ENCODE measurements around the gene LSM11.
A peak's percentile ranks its signal among the peaks of the same experiment; 100 is the strongest.
"Not testable (repeated sequence)": the region's sequence is repeated elsewhere in the genome, so short reads cannot be mapped to it uniquely, and the experiment has no call there.

LSM11 gene

GRCh38 chr5:157743163-157744050, at the start of gene LSM11:
Gene LSM11 (plus strand): TSS chr5:157743712. CDS start chr5:157743751, 39 bp downstream.
- DNase-seq, result peak; percentile 95

DNA sequence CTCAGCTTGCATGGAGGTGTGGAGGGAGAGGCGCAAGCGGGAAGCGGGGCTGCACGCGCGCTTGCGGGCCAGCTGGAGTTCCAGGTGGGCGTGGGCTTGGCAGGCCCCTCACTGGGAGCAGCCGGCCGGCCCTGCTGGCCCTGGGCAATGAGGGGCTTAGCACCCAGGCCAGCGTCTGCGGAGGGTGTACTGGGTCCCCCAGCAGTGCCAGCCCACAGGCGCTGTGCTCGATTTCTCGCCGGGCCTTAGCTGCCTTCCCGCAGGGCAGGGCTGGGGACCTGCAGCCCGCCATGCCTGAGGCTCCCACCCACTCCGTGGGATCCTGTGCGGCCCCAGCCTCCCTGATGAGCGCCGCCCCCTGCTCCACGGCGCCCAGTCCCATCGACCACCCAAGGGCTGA, 49.7 kb upstream of the LSM11 start:
- not testable (repeated sequence) for DNase-seq

DNA sequence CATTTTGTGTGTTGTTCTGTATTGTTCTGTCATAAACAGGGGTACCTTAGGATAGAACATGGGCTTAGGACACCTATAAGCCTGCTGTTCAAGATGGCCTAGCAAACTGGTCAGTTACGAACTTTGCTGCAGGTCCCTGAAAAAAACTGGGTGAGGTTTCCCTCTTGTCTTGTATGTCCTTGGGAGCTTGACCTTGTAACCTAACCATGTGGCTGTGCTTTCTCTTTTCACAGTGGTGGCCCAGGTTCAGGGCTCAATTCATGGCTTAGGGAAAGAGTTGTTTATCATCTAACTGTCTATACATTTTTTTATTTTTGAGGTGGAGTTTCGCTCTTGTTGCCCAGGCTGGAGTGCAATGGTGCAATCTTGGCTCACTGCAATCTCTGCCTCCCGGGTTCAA, 47.4 kb upstream of the LSM11 start:
- not testable (repeated sequence) for DNase-seq

- DNase-seq, result not testable (repeated sequence)
Measured at GRCh38 chr5:157698674-157699073, 44.8 kb upstream of the LSM11 start.

GRCh38 chr5:157703736-157704135, 39.8 kb upstream of the LSM11 start:
- no peak for DNase-seq

DNA sequence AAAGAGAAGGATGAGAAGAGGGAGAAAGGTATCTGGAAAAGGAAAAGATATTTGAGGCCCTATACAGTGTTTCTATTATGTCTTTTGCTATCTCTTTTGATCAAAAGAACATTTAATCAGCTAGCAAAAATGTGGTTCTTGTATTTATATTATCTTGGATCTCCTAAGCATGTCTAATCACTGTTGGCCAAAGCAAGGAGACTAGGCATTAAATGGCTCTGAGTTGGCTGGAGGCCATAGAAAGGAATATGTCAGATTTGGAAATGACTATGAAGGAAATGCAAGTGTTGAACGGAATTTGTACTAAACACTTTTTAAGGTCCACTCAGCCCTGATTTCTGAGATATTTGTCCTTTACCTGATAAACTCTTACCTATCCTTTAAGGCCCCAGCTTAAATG, 34.6 kb upstream of the LSM11 start:
- DNase-seq, result no peak

- no peak for DNase-seq
Measured at GRCh38 chr5:157709346-157709745, 34.2 kb upstream of the LSM11 start.

- no peak for DNase-seq
Measured at GRCh38 chr5:157710431-157710830, 33.1 kb upstream of the LSM11 start.

GRCh38 chr5:157710882-157711281, 32.6 kb upstream of the LSM11 start:
- DNase-seq, result no peak

DNA sequence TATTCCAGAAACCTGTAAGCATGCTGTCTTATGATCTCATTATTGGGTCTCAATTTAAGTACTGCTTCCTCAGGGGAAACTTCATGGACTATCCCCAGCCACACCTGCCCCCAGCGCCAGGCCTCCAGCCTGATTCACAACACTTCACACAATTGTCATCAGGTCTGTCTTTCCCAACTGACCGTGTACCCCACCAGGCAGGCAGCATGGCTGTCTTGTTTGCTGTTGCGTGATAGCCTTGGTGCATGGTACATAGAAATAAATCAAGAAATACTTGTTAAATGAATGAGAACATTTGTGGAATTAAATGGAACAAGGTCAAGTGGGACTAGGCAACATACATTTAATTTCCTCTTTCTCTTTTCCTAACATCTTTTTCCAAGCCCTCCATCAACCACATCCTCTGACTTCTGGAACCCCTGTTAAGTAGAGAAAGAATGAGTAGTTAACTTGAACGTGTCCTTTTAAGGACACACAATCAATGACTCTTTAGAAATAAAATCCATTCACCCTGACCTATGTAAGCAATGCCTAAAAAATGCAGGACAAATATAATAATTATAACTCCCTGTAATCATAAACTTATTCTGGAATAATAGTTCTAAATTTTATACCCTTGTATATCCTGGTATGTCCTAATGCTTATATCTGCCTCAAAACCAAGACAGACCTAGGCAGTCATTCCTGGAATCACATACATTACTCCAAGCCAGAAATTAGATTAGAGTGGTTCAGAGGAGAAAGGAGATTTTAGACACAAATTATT, 29.5 kb upstream of the LSM11 start:
- DNase-seq, result no peak

DNA sequence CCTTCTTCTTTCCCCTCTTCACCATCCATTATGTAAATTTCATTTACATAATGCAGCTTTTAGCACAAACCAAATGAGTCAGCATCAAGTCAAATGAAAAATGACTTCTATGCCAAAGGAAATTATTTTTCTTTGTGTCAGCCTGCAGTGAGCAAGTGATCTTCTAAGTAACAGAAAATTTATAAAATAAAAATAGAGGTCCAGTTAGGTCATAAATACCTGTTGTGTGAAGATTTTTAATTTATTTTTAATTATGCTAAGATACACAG, 29.0 kb upstream of the LSM11 start:
- no peak for DNase-seq

GRCh38 chr5:157718519-157718918, 25.0 kb upstream of the LSM11 start:
- DNase-seq, result no peak

DNA sequence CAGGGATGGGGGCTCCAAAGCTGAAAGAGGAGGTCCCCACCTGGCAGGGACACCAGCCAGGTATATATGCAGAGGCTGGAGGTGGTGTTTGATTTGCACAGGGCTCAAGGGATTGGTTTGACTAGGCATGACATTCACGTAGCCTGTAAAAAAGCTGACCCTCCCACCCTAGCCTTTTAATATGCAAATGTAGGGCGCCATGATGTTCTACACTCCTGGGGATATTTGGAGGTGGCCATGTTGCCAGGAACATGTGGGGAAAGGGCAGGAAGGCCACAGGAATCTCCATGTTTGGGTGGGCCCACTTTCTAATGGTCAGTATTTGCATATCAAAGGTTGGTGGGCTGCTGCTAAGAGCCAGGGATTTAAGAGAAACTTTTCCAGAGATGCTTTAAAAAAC, 24.3 kb upstream of the LSM11 start:
- no peak for DNase-seq

DNA sequence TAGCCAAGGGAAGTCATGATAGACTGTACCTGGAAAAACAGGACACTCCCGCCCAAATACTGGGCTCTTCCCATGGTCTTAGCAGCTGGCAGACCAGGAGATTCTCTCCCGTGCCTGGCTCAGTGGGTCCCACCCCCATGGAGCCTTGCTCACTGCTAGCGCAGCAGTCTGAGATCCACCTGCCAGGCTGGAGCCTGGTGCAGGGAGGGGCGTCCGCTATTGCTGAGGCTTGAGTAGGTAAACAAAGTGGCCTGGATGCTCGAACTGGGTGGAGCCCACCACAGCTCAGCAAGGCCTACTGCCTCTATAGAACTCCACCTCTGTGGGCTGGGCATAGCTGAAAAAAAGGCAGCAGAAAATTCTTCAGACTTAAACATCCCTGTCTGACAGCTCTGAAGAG, 22.4 kb upstream of the LSM11 start:
- no peak for DNase-seq

DNA sequence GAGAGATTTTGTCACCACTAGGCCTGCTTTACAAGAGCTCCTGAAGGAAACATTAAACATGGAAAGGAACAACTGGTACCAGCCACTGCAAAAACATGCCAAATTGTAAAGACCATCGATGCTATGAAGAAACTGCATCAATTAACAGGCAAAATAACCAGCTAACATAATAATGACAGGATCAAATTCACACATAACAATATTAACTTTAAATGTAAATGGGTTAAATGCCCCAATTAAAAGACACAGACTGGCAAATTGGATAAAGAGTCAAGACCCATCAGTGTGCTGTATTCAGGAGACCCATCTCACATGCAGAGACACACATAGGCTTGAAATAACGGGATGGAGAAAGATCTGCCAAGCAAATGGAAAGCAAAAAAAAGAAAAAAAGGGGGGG, 20.6 kb upstream of the LSM11 start:
- not testable (repeated sequence) for DNase-seq

DNA sequence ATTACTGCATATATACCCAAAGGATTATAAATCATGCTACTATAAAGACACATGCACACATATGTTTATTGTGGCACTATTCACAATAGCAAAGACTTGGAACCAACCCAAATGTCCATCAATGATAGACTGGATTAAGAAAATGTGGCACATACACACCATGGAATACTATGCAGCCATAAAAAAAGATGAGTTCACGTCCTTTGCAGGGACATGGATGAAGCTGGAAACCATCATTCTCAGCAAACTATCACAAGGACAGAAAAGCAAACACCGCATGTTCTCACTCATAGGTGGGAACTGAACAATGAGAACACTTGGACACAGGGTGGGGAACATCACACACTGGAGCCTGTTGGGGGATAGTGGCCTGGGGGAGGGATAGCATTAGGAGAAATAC, 16.9 kb upstream of the LSM11 start:
- not testable (repeated sequence) for DNase-seq

- not testable (repeated sequence) for DNase-seq
Measured at GRCh38 chr5:157727858-157728257, 15.7 kb upstream of the LSM11 start.

DNA sequence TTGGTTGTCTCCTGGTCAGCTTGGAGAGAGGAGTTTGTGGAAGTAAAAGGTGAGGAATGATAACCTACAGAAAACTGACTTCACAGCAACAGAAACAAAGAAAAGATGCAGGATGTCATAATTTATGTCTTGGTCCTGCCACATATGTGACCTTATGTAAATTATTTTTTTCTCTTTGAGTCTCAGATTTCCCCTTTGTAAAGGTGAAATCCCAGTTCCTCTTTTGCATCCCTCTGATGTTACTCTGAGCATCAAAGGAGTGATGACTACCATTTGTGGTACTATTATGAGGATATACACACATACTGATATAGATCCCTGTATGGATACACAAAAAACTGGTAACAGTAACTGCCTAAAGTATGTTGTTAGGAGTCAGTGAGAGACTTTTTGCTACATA, 13.7 kb upstream of the LSM11 start:
- no peak for DNase-seq

- no peak for DNase-seq
Measured at GRCh38 chr5:157730900-157731271, 12.6 kb upstream of the LSM11 start.

DNA sequence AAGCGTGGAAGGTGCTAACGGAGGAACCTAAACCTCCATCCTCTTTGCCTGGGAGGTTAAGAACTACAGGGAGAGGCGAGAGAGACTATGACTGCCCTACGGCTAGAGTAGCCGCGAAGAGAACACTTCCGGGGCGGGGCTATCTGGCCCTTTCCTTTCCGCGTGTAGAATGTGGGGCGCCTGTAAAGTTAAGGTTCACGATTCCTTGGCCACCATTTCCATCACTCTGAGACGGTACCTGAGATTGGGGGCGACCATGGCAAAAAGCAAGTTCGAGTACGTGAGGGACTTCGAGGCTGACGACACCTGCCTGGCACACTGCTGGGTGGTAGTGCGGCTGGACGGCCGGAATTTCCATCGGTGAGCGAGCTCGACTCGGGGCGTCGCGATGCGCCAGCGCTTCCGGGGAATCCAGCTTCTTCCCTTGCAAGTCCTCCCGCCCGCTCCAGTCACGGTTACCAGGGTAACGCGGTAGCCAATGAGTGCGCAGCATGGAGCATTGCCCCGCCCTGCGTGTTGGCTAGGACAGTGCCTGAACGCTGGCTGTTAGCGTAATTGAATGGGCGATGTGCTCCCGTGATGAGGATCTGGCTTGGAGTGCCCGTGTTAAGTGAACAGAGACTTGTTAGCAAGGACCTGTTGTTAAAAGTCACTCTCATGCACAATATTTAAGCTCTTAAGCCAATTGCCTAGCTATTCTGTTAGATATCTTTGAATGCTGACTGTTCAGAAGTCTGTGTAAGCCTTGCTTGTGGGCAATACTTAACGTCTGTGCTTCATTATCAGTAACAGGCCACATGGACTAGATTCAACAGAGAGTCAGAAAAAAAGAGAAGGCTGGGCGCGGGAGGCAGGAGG, 12.0 kb upstream of the LSM11 start, which contains the start of gene THG1L:
Gene THG1L, plus strand, starts transcription at position 149 of the 858 bp plus-strand sequence. Its CDS starts 21 bp downstream, at position 170.
- DNase-seq, result peak; percentile 100

DNA sequence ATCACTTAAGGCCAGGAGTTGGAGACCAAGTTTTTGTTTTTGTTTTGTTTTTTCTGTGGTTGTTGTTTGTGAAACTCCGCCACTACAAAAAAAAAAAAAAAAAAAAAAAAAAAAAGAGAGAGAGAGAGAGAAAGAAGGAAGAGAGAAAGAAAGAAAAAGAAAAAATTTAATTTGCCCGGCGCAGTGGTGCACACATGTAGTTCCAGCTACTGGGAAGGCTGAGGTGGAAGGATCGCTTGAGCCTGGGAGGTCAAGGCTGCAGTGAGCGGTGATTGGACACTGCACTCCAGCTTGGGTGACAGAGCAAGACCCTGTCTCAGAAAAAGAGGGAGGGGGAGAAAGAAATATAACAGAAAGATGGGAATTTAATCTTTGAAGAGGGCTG, 11.4 kb upstream of the LSM11 start:
- DNase-seq, result no peak

GRCh38 chr5:157732596-157733262, 10.8 kb upstream of the LSM11 start:
- DNase-seq, result no peak

DNA sequence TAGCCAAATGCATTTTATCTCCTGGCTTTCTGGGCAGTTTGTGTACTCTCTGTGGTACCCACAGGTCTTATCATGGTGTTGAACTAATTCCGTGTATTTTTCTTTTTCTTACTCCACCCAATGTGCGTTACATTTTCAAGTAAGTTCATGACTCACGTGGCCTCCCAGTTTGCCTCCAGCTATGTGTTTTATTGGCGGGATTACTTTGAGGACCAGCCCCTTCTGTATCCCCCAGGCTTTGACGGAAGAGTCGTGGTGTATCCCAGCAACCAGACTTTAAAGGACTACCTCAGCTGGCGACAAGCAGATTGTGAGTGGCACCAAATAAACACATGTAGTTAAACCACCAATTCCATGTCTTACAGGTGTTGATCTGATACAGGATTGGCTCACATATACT, 9.1 kb upstream of the LSM11 start:
- no peak for DNase-seq
